GM21528 (cell line): Measurements from ENCODE around the gene VWCE.
A peak's percentile ranks its signal among the peaks of the same experiment; 100 is the strongest.

Experiments
- ATAC-seq: cut with Tn5 transposase; IDR thresholded peaks from one replicate; pipeline ENCODE4 v1.9.1; 2021; ENCODE audit warnings: mild to moderate bottlenecking, moderate library complexity; ENCODE audit not compliant: unreplicated experiment, low FRiP score

VWCE gene, protein sequence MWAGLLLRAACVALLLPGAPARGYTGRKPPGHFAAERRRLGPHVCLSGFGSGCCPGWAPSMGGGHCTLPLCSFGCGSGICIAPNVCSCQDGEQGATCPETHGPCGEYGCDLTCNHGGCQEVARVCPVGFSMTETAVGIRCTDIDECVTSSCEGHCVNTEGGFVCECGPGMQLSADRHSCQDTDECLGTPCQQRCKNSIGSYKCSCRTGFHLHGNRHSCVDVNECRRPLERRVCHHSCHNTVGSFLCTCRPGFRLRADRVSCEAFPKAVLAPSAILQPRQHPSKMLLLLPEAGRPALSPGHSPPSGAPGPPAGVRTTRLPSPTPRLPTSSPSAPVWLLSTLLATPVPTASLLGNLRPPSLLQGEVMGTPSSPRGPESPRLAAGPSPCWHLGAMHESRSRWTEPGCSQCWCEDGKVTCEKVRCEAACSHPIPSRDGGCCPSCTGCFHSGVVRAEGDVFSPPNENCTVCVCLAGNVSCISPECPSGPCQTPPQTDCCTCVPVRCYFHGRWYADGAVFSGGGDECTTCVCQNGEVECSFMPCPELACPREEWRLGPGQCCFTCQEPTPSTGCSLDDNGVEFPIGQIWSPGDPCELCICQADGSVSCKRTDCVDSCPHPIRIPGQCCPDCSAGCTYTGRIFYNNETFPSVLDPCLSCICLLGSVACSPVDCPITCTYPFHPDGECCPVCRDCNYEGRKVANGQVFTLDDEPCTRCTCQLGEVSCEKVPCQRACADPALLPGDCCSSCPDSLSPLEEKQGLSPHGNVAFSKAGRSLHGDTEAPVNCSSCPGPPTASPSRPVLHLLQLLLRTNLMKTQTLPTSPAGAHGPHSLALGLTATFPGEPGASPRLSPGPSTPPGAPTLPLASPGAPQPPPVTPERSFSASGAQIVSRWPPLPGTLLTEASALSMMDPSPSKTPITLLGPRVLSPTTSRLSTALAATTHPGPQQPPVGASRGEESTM

DNA sequence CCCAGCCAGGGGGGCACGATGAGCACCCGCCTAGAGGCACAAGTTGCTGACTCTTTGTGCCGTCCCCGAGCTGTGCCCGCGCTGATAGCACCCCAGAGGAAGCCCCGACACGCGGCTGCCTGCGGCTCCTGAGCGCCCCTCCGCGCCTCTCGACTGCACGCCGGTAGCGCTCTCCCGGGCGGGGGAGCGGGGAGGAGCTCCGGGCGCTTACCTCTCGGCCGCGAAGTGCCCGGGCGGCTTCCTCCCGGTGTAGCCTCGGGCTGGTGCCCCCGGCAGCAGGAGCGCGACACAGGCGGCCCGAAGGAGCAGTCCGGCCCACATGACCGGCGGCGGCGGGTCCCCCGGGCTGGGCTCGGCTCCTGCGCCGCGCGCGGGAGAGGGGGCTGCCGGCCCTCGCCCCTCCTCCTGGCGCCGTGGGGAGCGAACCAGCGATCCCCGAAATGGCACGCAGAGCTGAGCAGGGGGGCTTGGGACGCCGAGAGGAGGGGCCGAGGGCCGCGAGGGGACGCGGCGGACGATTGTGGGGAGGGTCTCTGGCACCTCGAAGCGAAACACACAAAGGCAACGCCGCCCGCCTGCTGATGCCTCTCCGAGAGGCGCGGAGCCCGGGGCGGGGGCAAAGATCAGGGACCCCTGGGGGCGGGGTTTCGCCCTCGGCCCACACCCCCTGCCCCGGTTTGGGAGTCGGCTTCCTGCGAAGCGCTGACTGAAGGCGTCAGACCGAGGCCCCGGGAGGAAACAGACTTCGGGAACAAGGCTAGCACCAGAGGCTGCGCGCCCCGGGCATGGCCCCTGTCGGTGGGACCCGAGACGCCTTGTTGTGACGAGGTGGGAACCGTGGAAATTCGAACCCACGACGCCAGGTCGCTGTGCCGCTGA is at the start of gene VWCE:
TSS of gene VWCE (minus strand) at position 600 of the 879 bp plus-strand sequence. CDS start at position 321, 279 bp downstream.
- ATAC-seq = peak; percentile 71

DNA sequence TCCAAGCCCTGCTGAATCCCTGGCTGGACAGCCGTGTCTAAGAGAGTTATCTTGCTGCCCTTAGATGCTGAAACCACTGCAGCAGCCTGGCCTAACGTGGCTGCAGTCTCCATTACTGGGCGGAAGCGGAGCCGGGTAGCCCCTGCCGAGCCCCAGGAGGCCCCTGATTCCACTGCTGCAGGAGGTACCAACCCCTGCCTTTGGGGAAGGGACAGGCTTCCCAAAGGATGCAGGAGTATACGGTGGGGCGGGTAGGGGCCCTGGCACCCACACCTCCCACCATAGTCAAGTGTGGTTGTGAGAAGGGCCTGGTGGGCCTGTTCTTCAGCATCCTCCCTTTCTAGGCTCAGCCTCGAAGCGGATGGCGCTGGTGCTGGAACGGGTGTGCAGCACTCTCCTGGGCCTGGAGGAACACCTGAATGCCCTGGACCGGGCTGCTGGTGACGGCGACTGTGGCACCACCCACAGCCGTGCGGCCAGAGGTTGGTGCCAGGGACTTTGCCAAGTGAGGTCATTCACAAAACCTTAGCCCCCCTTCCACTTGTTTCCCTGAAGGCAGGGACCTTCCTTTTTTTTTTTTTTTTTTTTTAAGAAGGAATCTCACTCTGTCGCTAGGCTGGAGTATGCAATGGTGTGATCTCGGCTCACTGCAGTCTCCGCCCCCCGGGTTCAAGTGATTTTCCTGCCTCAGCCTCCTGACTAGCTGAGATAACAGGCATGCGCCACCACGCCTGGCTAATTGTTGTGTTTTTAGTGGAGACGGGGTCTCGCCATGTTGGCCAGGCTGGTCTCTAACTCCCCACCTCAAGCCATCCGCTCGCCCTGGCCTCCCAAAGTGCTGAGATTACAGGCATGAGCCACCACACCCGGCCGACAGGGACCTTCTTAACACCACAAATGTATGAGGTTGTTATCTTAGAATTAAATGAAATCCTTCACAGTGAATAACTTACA is 49.0 kb upstream of the VWCE start:
- ATAC-seq = no peak

DNA sequence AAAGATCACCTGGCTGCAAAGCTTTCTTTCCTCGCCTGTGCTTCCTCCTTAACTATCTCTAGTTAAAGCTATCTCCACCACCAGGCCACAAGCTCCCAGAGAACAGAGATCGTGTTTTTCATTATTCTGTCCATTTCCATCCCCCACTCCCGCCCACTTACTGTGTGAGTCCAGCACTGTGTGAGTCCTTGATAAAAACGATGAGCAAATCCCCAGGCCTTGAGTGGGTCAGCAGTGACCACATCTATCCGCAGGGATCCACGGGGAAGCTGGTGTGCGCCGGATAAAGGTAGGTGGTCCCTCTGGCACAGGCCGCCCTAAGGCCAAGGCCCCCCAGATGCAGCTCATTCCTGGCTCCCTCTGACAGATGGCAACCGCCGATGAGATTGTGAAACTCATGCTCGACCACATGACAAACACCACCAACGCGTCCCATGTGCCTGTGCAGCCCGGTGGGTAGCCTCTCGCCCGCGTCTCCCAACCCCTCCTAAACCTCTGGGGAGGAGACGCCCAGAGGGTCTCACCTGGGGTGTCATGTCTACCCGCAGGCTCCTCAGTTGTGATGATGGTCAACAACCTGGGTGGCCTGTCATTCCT is 47.2 kb upstream of the VWCE start:
- no peak for ATAC-seq

DNA sequence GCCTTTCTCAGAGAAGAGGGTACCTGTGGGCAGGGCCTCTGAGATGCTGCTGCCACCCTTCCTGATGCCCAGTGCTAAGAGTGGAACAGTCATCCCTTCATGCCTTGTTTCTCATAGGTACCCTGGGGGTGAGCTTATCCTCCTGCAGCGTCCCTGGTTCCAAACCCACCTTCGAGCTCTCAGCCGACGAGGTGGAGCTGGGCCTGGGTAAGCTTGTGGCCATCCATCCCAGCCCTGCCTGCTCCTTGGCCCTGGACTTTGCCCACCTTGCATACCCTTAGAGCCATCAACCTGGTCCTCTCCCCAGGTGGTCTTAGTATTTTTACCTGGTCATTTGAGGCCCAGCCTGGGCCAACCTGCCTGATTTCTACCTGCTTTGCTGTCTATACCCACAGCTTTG is 46.6 kb upstream of the VWCE start:
- no peak for ATAC-seq

DNA sequence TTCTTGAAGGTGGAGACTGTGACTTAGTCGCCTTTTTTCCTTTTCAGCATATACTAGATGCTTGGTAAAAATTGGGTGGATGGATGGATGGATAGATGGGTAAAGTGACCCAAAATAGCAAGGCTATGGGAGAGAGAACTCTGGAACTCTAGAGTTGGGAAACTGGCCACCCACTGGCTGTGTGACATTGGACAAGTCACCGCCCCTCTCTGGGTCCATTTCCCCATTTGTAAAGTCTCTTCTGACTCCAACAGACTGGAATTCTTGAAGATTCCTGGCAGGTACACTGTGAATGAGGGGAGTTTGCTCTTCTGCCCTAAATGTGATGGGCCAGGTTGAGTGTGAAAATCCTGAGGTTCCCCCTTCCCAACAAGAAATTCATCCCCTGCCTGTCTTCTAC is 45.9 kb upstream of the VWCE start:
- ATAC-seq = no peak

DNA sequence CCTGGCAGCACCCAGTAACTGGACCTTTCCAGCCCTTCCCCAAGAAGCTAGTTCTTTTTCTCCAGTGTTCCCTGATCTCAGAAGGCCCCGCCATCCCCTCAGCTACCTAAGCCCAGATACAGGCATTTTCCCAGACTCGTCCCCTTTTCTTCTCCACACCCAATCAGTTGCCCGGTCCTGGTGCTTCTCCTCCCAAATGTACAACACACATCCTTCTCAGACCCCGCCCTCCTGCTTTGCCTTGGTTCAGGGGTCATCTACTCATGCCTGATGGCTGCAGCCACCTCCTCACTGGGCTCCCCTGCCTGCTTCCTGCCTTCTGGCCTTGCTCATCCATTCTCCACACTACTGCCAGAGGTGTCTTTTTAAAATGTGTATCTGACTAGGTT is 44.4 kb upstream of the VWCE start:
- ATAC-seq = no peak

DNA sequence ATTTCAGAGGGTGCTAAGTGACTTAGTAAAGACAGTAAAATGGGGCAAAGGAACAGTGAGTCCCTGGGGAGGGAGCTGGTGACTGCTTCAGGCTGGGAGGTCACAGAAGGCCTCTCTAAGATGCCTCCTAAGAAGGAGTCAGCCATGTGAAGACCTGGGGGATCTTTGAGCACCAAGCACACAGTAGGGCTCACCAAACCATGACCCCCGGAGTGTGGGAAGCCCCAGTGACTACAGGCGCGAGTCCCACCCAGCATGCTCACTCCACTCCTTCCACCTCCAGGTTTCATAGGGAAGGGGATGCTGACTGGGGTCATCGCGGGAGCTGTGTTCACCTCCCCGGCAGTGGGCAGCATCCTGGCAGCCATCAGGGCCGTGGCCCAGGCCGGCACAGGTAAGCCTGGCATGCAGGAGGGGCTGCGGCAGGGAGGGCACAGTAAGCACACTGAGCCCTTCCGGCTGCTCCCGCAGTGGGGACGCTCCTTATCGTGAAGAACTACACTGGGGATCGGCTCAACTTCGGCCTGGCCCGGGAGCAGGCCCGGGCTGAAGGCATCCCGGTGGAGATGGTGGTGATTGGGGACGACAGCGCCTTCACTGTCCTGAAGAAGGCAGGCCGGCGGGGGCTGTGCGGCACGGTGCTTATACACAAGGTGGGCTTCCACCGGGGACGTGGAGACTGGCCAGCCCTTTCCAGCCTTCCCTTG is 43.8 kb upstream of the VWCE start:
- ATAC-seq = no peak

DNA sequence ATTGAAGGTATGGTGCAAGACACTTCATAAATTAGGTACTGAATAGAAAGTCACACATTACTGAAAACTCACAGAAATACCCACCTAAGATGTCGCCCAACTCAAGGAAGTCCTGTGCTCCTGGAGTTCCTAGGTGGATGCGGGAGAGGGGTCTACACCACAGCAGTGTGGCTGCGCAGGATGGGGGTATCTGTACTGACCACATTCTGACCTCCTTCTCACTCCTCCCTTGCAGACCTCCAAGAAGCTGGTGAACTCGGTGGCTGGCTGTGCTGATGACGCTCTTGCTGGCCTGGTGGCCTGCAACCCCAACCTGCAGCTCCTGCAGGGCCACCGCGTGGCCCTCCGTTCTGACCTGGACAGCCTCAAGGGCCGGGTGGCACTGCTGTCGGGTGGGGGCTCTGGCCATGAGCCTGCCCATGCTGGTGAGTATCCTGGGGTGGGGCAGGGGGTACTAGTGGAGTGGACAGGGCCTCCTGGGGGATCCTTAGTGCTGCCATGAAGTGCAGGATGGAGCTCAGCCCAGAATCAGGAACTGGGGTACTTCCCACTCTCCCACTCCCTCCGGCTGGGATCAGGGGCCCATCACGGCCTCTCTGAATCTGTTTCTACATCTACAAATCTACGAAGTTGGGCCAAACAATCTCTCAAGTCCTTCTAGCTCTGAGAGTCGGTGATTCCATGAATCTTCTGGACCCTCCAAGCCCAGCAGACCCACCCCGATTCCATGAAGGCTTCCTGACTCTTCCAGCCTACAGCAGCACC is 42.8 kb upstream of the VWCE start:
- ATAC-seq = no peak

DNA sequence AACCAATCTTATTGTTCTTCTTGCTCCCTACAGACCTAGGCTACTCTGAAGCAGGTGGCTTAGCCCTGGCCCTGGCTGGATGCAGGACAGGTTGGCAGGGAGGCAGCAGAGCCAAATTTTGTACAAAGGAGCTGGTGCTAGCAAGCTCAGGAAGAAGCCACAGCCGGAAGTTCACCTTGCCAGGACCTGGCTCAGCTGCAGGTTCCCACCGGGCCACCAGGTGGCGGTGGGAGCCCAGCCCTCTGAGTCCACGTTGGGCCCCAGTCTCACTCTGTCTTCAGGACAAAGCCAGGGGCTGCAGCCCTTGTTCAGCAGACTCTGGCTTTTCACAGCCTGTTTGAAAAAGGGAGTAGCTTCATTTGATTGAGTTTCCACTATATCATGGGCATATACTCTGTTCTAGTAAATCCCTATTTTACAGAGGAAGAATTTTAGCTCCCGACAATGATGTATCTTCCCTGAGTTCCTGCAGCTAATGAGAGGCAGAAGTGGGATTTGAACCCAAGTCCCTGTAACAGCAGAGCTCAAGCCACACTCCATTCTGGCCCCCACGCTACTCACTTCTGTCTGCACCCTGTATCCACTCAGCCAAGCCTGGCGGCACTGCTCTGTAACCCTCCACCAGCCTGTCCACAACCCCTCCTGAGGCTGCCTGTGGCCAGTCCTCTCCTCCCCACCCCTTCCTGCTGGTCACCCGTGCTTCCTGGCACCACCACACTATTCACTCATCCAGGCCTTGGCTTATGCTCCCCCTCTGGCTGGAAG is 41.2 kb upstream of the VWCE start:
- ATAC-seq = no peak

DNA sequence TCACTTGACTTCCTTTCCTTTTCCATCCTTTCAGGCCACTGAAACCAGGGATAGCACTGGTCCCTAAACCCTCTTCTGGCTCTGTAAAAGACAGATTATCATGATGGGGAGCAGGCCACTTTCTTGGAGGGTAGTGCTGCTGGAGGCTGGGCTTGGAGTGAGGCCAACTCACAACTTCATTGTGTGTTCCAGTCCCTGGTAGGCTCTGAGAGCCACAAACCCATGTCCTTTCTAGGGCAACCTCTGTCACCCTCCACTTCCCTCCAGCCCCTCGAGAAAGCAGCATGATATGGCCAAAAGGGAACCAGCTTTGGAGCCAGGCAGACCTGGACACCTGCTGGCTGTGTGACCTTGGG is 40.2 kb upstream of the VWCE start:
- no peak for ATAC-seq

DNA sequence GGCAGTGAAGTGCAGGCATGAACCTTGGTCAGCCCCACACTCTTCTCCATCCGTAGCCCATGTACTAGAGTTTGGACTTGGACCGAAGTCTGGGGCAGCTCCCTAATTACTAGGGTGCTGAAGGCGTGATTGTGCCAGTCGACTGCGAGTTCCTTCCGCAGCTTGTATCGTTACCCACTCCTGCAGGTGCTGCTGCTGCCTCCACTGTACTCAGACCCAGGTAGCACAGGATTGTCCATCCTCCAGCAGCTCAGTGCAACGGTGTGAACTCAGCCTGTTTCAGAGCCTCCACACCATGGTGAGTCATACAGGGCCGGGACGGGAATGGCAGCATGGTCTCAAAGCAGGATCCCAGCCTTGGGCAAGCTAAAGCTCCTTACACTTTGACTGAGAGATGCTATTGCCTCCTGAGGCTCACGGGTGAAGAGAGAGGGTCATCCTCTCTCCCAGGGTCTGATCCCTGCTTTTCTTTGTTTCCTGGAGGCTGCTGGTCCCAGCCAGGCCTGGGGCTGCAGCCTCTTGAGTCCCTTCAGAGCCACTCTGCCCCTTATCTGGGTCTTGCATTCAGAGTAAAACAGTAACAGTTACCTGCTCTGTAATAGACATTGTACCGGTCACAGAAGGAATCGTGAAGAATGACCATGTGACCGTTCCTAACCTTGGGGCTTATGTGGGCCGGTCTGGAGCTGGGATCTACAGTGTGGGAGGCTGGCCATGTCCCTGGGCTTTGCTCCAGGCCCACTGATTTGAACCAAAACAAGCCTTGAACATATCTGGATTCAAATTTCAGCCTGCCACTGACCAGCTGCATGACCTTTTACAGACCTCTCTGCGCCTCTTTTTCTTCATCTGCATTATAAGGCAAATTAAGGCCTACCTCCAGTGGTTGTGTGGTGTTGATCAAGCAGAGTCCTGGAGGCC is 39.6 kb upstream of the VWCE start:
- no peak for ATAC-seq

DNA sequence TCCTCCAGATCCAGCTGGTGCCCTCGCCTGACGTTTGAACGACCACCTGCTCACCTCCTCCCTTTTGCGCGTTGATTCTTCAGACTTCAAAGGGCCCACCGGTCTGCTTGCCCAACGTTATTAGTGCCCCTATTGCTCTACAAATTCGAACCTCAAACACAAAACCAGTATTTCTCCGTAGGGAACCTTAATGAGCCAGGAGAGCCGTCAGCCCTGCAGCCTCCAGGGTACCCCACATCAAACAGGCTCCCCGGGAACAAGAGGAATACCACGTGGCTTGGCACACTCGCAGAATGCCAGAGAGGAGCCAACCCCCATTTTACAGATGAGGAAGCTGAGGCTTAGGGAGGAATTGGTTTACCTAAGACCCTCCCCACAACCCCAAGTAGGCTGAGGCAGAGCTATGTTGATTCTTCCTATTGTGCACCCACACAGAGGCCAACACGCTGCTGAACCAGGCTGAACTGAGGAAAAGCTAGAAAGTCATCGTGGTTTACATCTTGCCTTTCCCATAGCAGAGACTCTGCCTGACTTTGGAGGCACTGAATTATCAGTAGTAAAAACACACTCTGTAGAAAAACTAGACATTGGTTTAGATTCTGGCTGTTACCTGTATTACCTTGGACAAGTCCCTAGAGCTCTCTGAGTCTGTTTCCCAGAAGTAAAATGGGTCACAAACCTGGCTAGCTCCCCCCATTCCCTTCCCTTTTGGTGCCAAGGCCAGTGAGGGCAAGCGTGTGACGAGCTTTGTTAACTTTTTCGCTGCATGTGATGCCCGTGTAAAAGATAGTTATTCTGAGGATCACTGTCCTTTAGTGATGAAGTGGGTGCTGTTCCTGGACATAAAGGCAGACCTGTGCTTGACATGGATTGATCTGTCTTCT is 38.7 kb upstream of the VWCE start:
- ATAC-seq = peak; percentile 6

DNA sequence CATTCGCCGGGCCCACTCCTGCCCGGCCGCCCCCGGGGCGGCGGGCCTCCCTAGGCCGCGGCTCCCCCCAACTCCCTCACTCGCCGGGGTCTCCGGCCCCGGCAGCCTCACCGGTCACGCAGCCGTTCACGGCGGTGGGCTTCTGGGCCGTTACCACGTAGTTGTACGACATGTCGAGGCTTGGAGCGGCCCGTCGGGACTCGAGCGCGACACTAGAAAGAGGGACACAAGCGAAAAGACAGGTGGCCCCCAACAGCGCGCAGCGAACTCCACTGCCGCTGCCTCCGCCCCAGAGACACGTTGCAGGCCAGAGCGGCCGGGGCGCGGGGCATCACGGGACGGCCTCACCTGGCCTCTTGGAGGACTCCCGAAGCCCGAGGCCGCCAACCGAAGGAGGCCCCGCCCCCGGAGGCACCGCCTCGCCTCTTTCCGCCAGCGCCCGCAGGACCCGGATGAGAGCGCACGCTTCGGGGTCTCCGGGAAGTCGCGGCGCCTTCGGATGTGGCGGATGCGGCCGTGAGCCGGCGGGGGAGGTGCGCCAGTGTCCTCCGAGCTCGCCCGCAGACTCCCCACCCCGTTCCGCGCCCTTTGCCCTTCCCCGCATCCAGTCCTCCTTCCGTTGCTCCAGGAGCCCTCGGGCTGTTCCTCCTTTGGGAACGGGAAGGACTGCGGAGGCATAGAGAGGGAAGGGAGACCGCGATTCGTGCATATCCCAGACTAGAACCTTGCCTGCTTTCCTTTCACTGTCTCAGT is 37.9 kb upstream of the VWCE start, which contains the start of the genes DDB1 and TKFC:
TSS of gene DDB1 (minus strand) at position 309 of the 753 bp plus-strand sequence. CDS start at position 172, 137 bp downstream.
TSS of gene TKFC (plus strand) at position 432 of the 753 bp plus-strand sequence. CDS start 1,501 bp downstream, outside the sequence.
- ATAC-seq = peak; percentile 89

DNA sequence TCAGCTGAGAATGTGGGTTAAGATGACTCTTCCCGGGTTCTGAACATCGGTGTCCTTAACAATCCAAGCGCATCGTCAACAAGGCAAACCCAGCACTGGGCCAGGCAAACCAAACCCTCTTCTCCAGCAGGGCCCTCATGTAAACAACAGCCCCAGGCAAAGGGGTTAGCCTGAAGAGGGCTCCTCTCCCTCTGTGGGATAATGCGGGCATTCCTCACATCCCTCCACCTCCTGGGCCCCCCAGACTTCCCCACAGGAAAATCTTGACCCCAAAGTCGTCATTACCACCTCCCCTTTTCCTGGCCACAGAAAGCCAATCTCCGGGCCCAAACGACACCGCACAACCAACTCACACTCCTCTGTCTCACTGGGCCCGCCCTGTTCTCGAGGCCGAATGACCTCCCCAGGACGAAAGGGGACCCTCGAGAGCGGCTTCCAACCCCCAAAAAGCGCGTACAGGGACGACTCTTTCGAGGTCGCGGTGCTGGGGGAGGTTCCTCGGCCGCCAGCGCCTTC is 37.2 kb upstream of the VWCE start:
- peak; percentile 8 for ATAC-seq
